ENCODE measurements around the gene TMOD1.

The TMOD1 gene

GRCh38 chr9:97535771-97536170 is 34.3 kb downstream of the TMOD1 start:
- TF ChIP-seq CTCF (IDR thresholded peaks at IDR 0.05; ENCODE audit: low read depth, low read length): no peak
- H3K36me3 ChIP-seq: peaks cover 99% of the 10 kb centered on the region
- no peak for DNase-seq
- H3K9me3 ChIP-seq: peaks cover 3% of the 10 kb centered on the region; the same call in 1 of the 2 replicates
- no peaks in the 10 kb centered on the region; the same call in 1 of the 2 replicates for H3K4me1 ChIP-seq
- no peak overlapping the region for H3K4me3 ChIP-seq (ENCODE audit: low read depth, low read length)
- H3K27me3 ChIP-seq: no peaks in the 10 kb centered on the region

- Histone ChIP-seq H3K27me3 (no peaks in the 10 kb centered on the region), H3K4me1 (no peaks in the 10 kb centered on the region; the same call in 1 of the 2 replicates), H3K4me3 (ENCODE audit: low read depth, low read length) (no peak overlapping the region), H3K9me3 (peaks cover 3% of the 10 kb centered on the region; the same call in 1 of the 2 replicates), H3K36me3 (peaks cover 96% of the 10 kb centered on the region)
- no peak for TF ChIP-seq CTCF (IDR thresholded peaks at IDR 0.05; ENCODE audit: low read depth, low read length)
- DNase-seq: no peak
Observed at GRCh38 chr9:97536480-97536879, 35.0 kb downstream of the TMOD1 start.

GRCh38 chr9:97543561-97543960 is 42.1 kb downstream of the TMOD1 start:
- no peak for TF ChIP-seq CTCF (IDR thresholded peaks at IDR 0.05; ENCODE audit: low read depth, low read length)
- no peak for DNase-seq
- peaks cover 88% of the 10 kb centered on the region for H3K36me3 ChIP-seq
- no peak overlapping the region for H3K4me3 ChIP-seq (ENCODE audit: low read depth, low read length)
- no peaks in the 10 kb centered on the region; the same call in 1 of the 2 replicates for H3K4me1 ChIP-seq
- no peaks in the 10 kb centered on the region for H3K9me3 ChIP-seq
- no peaks in the 10 kb centered on the region for H3K27me3 ChIP-seq

- no peak for DNase-seq
- Histone ChIP-seq H3K27me3 (no peaks in the 10 kb centered on the region), H3K4me3 (ENCODE audit: low read depth, low read length) (no peak overlapping the region), H3K9me3 (no peaks in the 10 kb centered on the region), H3K36me3 (peaks cover 89% of the 10 kb centered on the region), H3K4me1 (no peaks in the 10 kb centered on the region)
- no peak for TF ChIP-seq CTCF (IDR thresholded peaks at IDR 0.05; ENCODE audit: low read depth, low read length)
Observed at GRCh38 chr9:97545486-97545885, 44.0 kb downstream of the TMOD1 start.

GRCh38 chr9:97547098-97547829 is 45.8 kb downstream of the TMOD1 start:
- Histone ChIP-seq H3K4me3 (ENCODE audit: low read depth, low read length) (no peak overlapping the region), H3K9me3 (no peaks in the 10 kb centered on the region), H3K27me3 (no peaks in the 10 kb centered on the region), H3K36me3 (peaks cover 79% of the 10 kb centered on the region), H3K4me1 (no peaks in the 10 kb centered on the region; the same call in 1 of the 2 replicates)
- no peak for DNase-seq
- TF ChIP-seq CTCF (IDR thresholded peaks at IDR 0.05; ENCODE audit: low read depth, low read length): no peak

- Histone ChIP-seq H3K4me3 (ENCODE audit: low read depth, low read length) (no peak overlapping the region), H3K27me3 (no peaks in the 10 kb centered on the region), H3K36me3 (peaks cover 86% of the 10 kb centered on the region), H3K9me3 (no peaks in the 10 kb centered on the region), H3K4me1 (no peaks in the 10 kb centered on the region; the same call in none of the 2 replicates)
- no peak for DNase-seq
- no peak for TF ChIP-seq CTCF (IDR thresholded peaks at IDR 0.05; ENCODE audit: low read depth, low read length)
Observed at GRCh38 chr9:97548379-97548778, 46.9 kb downstream of the TMOD1 start.
